ENCODE data around the gene GPS2. TPM values are rescaled to one million over a fixed set of nuclear protein-coding genes. Genes with fewer than 3 reads are reported as not detected.

GPS2 gene
- total and polyA plus RNA-seq, 11 donors: 51.0 to 118 (median 62.3) TPM

- no peak overlapping the region for H3K4me3 ChIP-seq
- ATAC-seq (peak in 2 of 4 donors; percentile 0 to 2), DNase-seq (peak in 1 of 5 donors; percentile 39)
- intact Hi-C loops (cut with DNase I): loop anchor here in 1 of 10 donors (10.0 kb wide), 1 partner anchor 246 kb away; the partner anchor contains the start of gene SLC16A11
- TF ChIP-seq POLR2A (IDR thresholded peaks at IDR 0.05): no peak
- no peak for TF ChIP-seq CTCF (IDR thresholded peaks at IDR 0.05)
- H3K27me3 ChIP-seq: peaks cover 0 to 52% (median 29%) of the 10 kb centered on the region in 9 donors
- H3K9me3 ChIP-seq: no peaks in the 10 kb centered on the region
- peaks cover 2 to 58% (median 38%) of the 10 kb centered on the region in 12 donors for H3K4me1 ChIP-seq
- H3K36me3 ChIP-seq: peaks cover 0 to 24% (median 3%) of the 10 kb centered on the region in 9 donors
- 31 to 54% (median 43%) methylated on average over 11 of the region's 11 CpGs for WGBS, 4 donors
- H3K27ac ChIP-seq: peak overlapping the region in 9 of 12 donors; percentile 10 to 54 (median 46)
Observed at GRCh38 chr17:7290685-7291084, 24.5 kb downstream of the GPS2 start.

- H3K36me3 ChIP-seq: peaks cover 0 to 29% (median 6%) of the 10 kb centered on the region in 9 donors
- ATAC-seq (peak in 1 of 4 donors; percentile 0), DNase-seq (no peak)
- H3K27me3 ChIP-seq: peaks cover 0 to 46% (median 26%) of the 10 kb centered on the region in 9 donors
- TF ChIP-seq POLR2A (IDR thresholded peaks at IDR 0.05) (no peak), CTCF (IDR thresholded peaks at IDR 0.05) (no peak)
- H3K4me1 ChIP-seq: peaks cover 2 to 53% (median 34%) of the 10 kb centered on the region in 12 donors
- no peaks in the 10 kb centered on the region for H3K9me3 ChIP-seq
- 87 to 91% (median 89%) methylated on average over 8 to 19 of the region's 19 CpGs for WGBS, 4 donors
- peak overlapping the region in 6 of 12 donors; percentile 5 to 54 (median 32) for H3K27ac ChIP-seq
- intact Hi-C loops (cut with DNase I): loop anchor here in 1 of 10 donors (10.0 kb wide), 1 partner anchor 245 kb away; the partner anchor contains the start of gene SLC16A11
- no peak overlapping the region for H3K4me3 ChIP-seq
Observed at GRCh38 chr17:7290166-7290565, 25.0 kb downstream of the GPS2 start.

- Histone ChIP-seq H3K27ac (peak overlapping the region in 6 of 12 donors; percentile 5 to 51 (median 32)), H3K4me3 (no peak overlapping the region), H3K27me3 (peaks cover 0 to 40% (median 23%) of the 10 kb centered on the region in 9 donors), H3K4me1 (peaks cover 2 to 53% (median 29%) of the 10 kb centered on the region in 12 donors), H3K36me3 (peaks cover 0 to 36% (median 12%) of the 10 kb centered on the region in 9 donors), H3K9me3 (no peaks in the 10 kb centered on the region)
- intact Hi-C loops (cut with DNase I): loop anchor here in 3 of 10 donors (10.0 kb wide), 2 partner anchors 55 to 245 kb away; partner anchors contain the start of gene SLC16A11 (in 1 of the 3)
- DNase-seq (peak in 1 of 5 donors; percentile 36), ATAC-seq (peak; percentile 7 to 29 (median 25))
- TF ChIP-seq CTCF (IDR thresholded peaks at IDR 0.05) (no peak), POLR2A (IDR thresholded peaks at IDR 0.05) (no peak)
- 54 to 74% (median 65%) methylated on average over 9 to 18 of the region's 18 CpGs for WGBS, 4 donors
Observed at GRCh38 chr17:7289256-7290032, 25.7 kb downstream of the GPS2 start.

DNA sequence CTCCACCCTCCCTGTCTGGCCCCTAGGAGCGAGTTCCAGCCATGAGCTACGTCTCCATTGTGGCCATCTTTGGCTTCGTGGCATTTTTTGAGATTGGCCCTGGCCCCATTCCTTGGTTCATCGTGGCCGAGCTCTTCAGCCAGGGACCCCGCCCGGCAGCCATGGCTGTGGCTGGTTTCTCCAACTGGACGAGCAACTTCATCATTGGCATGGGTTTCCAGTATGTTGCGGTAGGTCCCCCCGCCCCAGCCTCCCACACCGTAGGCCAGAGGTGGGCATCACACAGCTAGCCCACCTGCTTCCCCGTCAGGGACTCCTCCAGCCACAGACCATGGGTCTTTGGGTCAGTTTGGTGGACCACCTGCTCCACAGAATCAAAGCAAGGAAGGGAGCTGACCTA, 29.5 kb downstream of the GPS2 start:
- DNase-seq (no peak), ATAC-seq (no peak)
- Histone ChIP-seq H3K36me3 (peaks cover 0 to 46% (median 13%) of the 10 kb centered on the region in 9 donors), H3K27ac (peak overlapping the region in 1 of 12 donors; percentile 97), H3K4me3 (no peak overlapping the region), H3K27me3 (peaks cover 0 to 30% (median 5%) of the 10 kb centered on the region in 9 donors), H3K9me3 (no peaks in the 10 kb centered on the region), H3K4me1 (peaks cover 4 to 48% (median 20%) of the 10 kb centered on the region in 12 donors)
- WGBS, 4 donors: 71 to 82% (median 77%) methylated on average over 4 to 12 of the region's 12 CpGs
- TF ChIP-seq POLR2A (IDR thresholded peaks at IDR 0.05): no peak
- no peak for TF ChIP-seq CTCF (IDR thresholded peaks at IDR 0.05)
- intact Hi-C loops (cut with DNase I): loop anchor here in 2 of 10 donors (10.0 kb wide), 1 partner anchor 59 kb away; no protein-coding TSS in a partner anchor

Data from heart left ventricle (tissue), 16 donors.